ENCODE results near the gene NOC2L.
"Not testable (repeated sequence)": the region's sequence is repeated elsewhere in the genome, so short reads cannot be mapped to it uniquely, and the experiment has no call there.

Gene NOC2L

GRCh38 chr1:897951-898350, 61.1 kb downstream of the NOC2L start:
- DNase-seq = not testable (repeated sequence)

- DNase-seq = no peak
These were observed 61.8 kb downstream of the NOC2L start for GRCh38 chr1:897226-897625.

Data from stimulated activated naive CD4-positive, alpha-beta T cell (primary cell).